ENCODE results near the gene FGF14. TPM values are rescaled to one million over a fixed set of nuclear protein-coding genes. Genes with fewer than 3 reads are reported as not detected.

The FGF14 gene
- total and polyA plus RNA-seq, 8 donors, result 0.42 to 2.4 (median 1.1) TPM

DNA sequence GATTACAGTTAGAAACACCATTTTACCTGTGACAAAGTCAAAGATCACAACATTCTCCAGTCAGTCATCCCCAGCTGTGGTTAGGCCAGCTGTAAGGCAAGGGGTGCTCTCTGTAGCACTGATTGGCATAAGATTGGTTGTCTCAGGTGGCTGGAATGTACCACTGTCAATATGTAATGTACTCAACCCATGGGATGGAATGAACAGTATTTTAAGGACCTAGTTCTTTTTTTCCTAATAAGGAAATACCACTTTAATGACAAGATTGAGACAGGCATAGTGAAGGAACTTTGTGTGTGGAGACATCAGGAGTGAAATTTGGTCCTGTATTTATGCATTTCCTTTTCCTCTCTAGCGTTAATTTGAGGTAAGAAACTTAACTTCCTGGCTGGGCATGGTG, 638.7 kb downstream of the FGF14 start:
- FAIRE-seq, result no peak
- TF ChIP-seq, protein P1, sequence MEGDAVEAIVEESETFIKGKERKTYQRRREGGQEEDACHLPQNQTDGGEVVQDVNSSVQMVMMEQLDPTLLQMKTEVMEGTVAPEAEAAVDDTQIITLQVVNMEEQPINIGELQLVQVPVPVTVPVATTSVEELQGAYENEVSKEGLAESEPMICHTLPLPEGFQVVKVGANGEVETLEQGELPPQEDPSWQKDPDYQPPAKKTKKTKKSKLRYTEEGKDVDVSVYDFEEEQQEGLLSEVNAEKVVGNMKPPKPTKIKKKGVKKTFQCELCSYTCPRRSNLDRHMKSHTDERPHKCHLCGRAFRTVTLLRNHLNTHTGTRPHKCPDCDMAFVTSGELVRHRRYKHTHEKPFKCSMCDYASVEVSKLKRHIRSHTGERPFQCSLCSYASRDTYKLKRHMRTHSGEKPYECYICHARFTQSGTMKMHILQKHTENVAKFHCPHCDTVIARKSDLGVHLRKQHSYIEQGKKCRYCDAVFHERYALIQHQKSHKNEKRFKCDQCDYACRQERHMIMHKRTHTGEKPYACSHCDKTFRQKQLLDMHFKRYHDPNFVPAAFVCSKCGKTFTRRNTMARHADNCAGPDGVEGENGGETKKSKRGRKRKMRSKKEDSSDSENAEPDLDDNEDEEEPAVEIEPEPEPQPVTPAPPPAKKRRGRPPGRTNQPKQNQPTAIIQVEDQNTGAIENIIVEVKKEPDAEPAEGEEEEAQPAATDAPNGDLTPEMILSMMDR (IDR thresholded peaks at IDR 0.05), result no peak

GRCh38 chr13:101757446-101758039, 644.3 kb downstream of the FGF14 start:
- intact Hi-C loops (cut with DNase I), result loop anchor here in 2 of 3 donors (5.0 to 10.0 kb wide), 2 partner anchors 233 to 240 kb away; no protein-coding TSS in a partner anchor
- no peak for DNase-seq
- ATAC-seq, result peak in 3 of 4 donors; percentile 69 to 79 (median 74)
- H3K4me1 ChIP-seq, result peaks cover 0 to 5% (median 0%) of the 10 kb centered on the region in 3 donors
- H3K36me3 ChIP-seq, result no peaks in the 10 kb centered on the region
- H3K4me3 ChIP-seq, result no peak overlapping the region
- FAIRE-seq, result peak; percentile 39
- 2 to 6% methylated on average over 1 of the region's 1 CpG for WGBS, 2 donors
- H3K27me3 ChIP-seq, result no peaks in the 10 kb centered on the region
- no peaks in the 10 kb centered on the region for H3K9me3 ChIP-seq
- no peak overlapping the region for H3K27ac ChIP-seq
- TF ChIP-seq, protein P1 (IDR thresholded peaks at IDR 0.05), result peak in 2 of 4 donors; percentile 24 to 39

More for the DNA sequence above, 638.7 kb downstream of the FGF14 start:
- no peaks in the 10 kb centered on the region for H3K9me3 ChIP-seq
- ATAC-seq (no peak), DNase-seq (no peak)
- H3K4me1 ChIP-seq, result no peaks in the 10 kb centered on the region
- H3K4me3 ChIP-seq, result no peak overlapping the region
- 49 to 79% methylated on average over 1 of the region's 1 CpG for WGBS, 2 donors
- no peaks in the 10 kb centered on the region for H3K27me3 ChIP-seq
- intact Hi-C loops (cut with DNase I), result no loop called here
- H3K36me3 ChIP-seq, result no peaks in the 10 kb centered on the region
- H3K27ac ChIP-seq, result no peak overlapping the region

- TF ChIP-seq, protein P1 (IDR thresholded peaks at IDR 0.05), result no peak
- no peak for DNase-seq
- H3K9me3 ChIP-seq, result no peaks in the 10 kb centered on the region
- WGBS, 2 donors, result 19 to 27% methylated on average over 6 of the region's 6 CpGs
- no peaks in the 10 kb centered on the region for H3K27me3 ChIP-seq
- no peak for FAIRE-seq
- no peak overlapping the region for H3K27ac ChIP-seq
- H3K36me3 ChIP-seq, result no peaks in the 10 kb centered on the region
- intact Hi-C loops (cut with DNase I), result loop anchor here in 2 of 3 donors (5.0 to 10.0 kb wide), 2 partner anchors 231 to 238 kb away; no protein-coding TSS in a partner anchor
- H3K4me1 ChIP-seq, result peaks cover 0 to 5% (median 0%) of the 10 kb centered on the region in 3 donors
- ATAC-seq, result peak in 3 of 4 donors; percentile 25 to 48 (median 31)
- no peak overlapping the region for H3K4me3 ChIP-seq
Observed at GRCh38 chr13:101755228-101755887, 646.5 kb downstream of the FGF14 start.

DNA sequence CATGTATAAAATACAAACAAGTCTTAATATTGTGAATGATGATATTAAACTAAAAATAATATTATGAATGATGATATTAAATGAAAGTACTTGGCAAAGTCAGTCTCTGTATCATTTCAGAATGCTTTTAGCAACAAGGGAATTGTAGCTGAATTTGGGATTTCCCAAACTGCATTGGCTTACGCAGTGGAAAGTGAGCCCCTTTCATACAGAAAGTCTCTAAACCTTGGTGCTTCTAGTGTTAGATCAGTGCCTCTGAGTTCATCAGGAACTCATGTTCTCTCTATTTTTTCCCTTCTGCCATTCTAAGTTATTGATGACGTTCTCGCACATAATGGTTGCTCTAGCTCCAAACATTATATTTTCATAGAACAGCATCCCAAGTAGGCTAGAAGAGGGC, 649.4 kb downstream of the FGF14 start:
- intact Hi-C loops (cut with DNase I), result loop anchor here in 1 of 3 donors (10.0 kb wide), 1 partner anchor 228 kb away; no protein-coding TSS in a partner anchor
- DNase-seq (no peak), ATAC-seq (no peak), FAIRE-seq (no peak)
- Histone ChIP-seq H3K9me3 (no peaks in the 10 kb centered on the region), H3K4me1 (peaks cover 0 to 5% (median 0%) of the 10 kb centered on the region in 3 donors), H3K27ac (no peak overlapping the region), H3K27me3 (no peaks in the 10 kb centered on the region), H3K36me3 (no peaks in the 10 kb centered on the region), H3K4me3 (no peak overlapping the region)
- TF ChIP-seq, protein P1 (IDR thresholded peaks at IDR 0.05), result no peak
- 84 to 88% methylated on average over 3 of the region's 3 CpGs for WGBS, 2 donors
